Mesendoderm (in vitro differentiated cells): ENCODE results near the gene C18orf32.
"Not testable (repeated sequence)": the region's sequence is repeated elsewhere in the genome, so short reads cannot be mapped to it uniquely, and the experiment has no call there.

Source experiments
- DNase-seq: peaks from one replicate; pipeline ENCODE4 v3.0.0; 2013
- H2AK5ac ChIP-seq: 2 replicates; pipeline ENCODE4 v1.6.1; 2013; ENCODE audit warnings: low read length, inconsistent platforms
- H2BK120ac ChIP-seq: 2 replicates; pipeline ENCODE4 v1.6.1; 2013; ENCODE audit warnings: low read depth, mild to moderate bottlenecking, low read length, moderate library complexity, mixed read lengths
- H2BK15ac ChIP-seq: replicated peaks from 2 replicates; pipeline ENCODE4 v1.6.1; 2013; ENCODE audit warnings: low read depth, mild to moderate bottlenecking, moderate library complexity
- H2BK5ac ChIP-seq: 2 replicates; pipeline ENCODE4 v1.6.1; 2013; ENCODE audit warnings: low read length, inconsistent platforms
- H3K18ac ChIP-seq: 2 replicates; pipeline ENCODE4 v1.6.1; 2013; ENCODE audit warnings: mild to moderate bottlenecking, low read length, mixed read lengths
- H3K23ac ChIP-seq: one replicate; pipeline ENCODE4 v1.6.1; 2013; ENCODE audit warnings: low read length
- H3K27ac ChIP-seq: 2 replicates; pipeline ENCODE4 v1.5.1; 2013; ENCODE audit warnings: low read depth, mild to moderate bottlenecking, inconsistent platforms, low read length, moderate library complexity
- H3K27me3 ChIP-seq: 2 replicates; pipeline ENCODE4 v1.6.1; 2013; ENCODE audit warnings: low read length, control low read depth, mild to moderate bottlenecking, inconsistent platforms; ENCODE audit not compliant: insufficient read depth, poor library complexity
- H3K36me3 ChIP-seq: 2 replicates; pipeline ENCODE4 v1.6.1; 2013; ENCODE audit warnings: low read length, inconsistent platforms; ENCODE audit not compliant: control insufficient read depth, insufficient read depth
- H3K4ac ChIP-seq: one replicate; pipeline ENCODE4 v1.6.1; 2013; ENCODE audit warnings: low read depth, mild to moderate bottlenecking, low read length, moderate library complexity
- H3K4me1 ChIP-seq: 2 replicates; pipeline ENCODE4 v1.6.1; 2013; ENCODE audit warnings: low read depth, low read length, inconsistent platforms; ENCODE audit not compliant: control insufficient read depth
- H3K4me2 ChIP-seq: 2 replicates; pipeline ENCODE4 v1.6.1; 2013; ENCODE audit warnings: low read length
- H3K4me3 ChIP-seq: 2 replicates; pipeline ENCODE4 v1.5.1; 2013; ENCODE audit warnings: mild to moderate bottlenecking, low read length
- H3K56ac ChIP-seq: one replicate; pipeline ENCODE4 v1.6.1; 2013; ENCODE audit warnings: low read length
- H3K79me1 ChIP-seq: 2 replicates; pipeline ENCODE4 v1.6.1; 2013; ENCODE audit warnings: low read length, inconsistent platforms
- H3K79me2 ChIP-seq: 2 replicates; pipeline ENCODE4 v1.6.1; 2013; ENCODE audit warnings: mild to moderate bottlenecking, low read length; ENCODE audit not compliant: control insufficient read depth, insufficient read depth
- H3K9ac ChIP-seq: 2 replicates; pipeline ENCODE4 v1.6.1; 2013; ENCODE audit warnings: low read length, inconsistent platforms
- H4K5ac ChIP-seq: one replicate; pipeline ENCODE4 v1.6.1; 2013; ENCODE audit warnings: low read length
- H4K8ac ChIP-seq: one replicate; pipeline ENCODE4 v1.6.1; 2013; ENCODE audit warnings: low read depth, mild to moderate bottlenecking, control low read depth, low read length, moderate library complexity
- WGBS: extraction: QIAGEN DNeasy Blood & Tissue Kit; methylation state at CpG from one replicate; pipeline ENCODE4 v1.1.7; 2013; ENCODE audit warnings: low lambda C conversion rate, missing lambda C conversion rate; ENCODE audit not compliant: insufficient coverage; ENCODE audit errors: extremely low coverage; 5-methylcytosine and 5-hydroxymethylcytosine counted together

Gene C18orf32

DNA sequence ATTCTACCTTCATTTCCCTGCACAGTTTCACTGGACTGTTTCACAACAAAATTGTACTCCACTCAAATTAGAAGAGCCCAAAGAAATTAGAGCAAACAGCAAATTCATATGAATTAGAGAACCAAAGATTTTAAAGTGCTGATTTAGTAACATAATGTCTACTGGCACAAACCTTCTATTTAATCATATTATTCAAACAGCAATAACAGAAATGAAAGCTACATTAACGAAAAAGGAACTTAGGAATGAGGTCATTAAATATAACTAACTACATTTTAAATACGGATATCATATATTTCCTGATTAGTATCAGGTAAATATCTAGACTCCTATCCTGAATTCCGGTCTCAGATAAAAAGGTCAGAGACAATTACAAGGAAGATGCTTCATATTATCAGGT, 5.1 kb downstream of the C18orf32 start:
- no peak overlapping the region for H4K8ac ChIP-seq
- WGBS, result no CpG with 5 or more reads among the region's 3 CpGs
- H3K56ac ChIP-seq, result no peak overlapping the region
- peaks cover 2% of the 10 kb centered on the region for H3K79me1 ChIP-seq
- no peak overlapping the region for H3K27ac ChIP-seq
- H3K79me2 ChIP-seq, result peaks cover 12% of the 10 kb centered on the region
- no peaks in the 10 kb centered on the region for H3K4me1 ChIP-seq
- no peak overlapping the region for H3K4me2 ChIP-seq
- no peak overlapping the region for H3K9ac ChIP-seq
- DNase-seq, result no peak
- no peak overlapping the region for H2AK5ac ChIP-seq
- no peak overlapping the region for H2BK120ac ChIP-seq
- H2BK5ac ChIP-seq, result no peak overlapping the region
- no peak overlapping the region for H3K18ac ChIP-seq
- no peak overlapping the region for H3K23ac ChIP-seq
- H4K5ac ChIP-seq, result no peak overlapping the region
- H3K36me3 ChIP-seq, result peaks cover 3% of the 10 kb centered on the region
- no peaks in the 10 kb centered on the region for H3K27me3 ChIP-seq
- H3K4me3 ChIP-seq, result no peak overlapping the region
- H2BK15ac ChIP-seq, result no peak overlapping the region
- no peak overlapping the region for H3K4ac ChIP-seq

GRCh38 chr18:49481317-49481716, 5.7 kb downstream of the C18orf32 start:
- Histone ChIP-seq H2BK5ac (no peak overlapping the region), H3K9ac (no peak overlapping the region), H2BK120ac (no peak overlapping the region), H3K79me2 (peaks cover 12% of the 10 kb centered on the region), H3K79me1 (peaks cover 2% of the 10 kb centered on the region), H3K27ac (no peak overlapping the region), H3K4me2 (no peak overlapping the region), H2AK5ac (no peak overlapping the region), H4K8ac (no peak overlapping the region), H3K36me3 (peaks cover 3% of the 10 kb centered on the region), H2BK15ac (no peak overlapping the region), H3K4me1 (no peaks in the 10 kb centered on the region), H3K56ac (no peak overlapping the region), H3K27me3 (no peaks in the 10 kb centered on the region), H4K5ac (no peak overlapping the region), H3K4ac (no peak overlapping the region), H3K4me3 (no peak overlapping the region), H3K18ac (no peak overlapping the region), H3K23ac (no peak overlapping the region)
- no CpG with 5 or more reads among the region's 4 CpGs for WGBS
- no peak for DNase-seq

DNA sequence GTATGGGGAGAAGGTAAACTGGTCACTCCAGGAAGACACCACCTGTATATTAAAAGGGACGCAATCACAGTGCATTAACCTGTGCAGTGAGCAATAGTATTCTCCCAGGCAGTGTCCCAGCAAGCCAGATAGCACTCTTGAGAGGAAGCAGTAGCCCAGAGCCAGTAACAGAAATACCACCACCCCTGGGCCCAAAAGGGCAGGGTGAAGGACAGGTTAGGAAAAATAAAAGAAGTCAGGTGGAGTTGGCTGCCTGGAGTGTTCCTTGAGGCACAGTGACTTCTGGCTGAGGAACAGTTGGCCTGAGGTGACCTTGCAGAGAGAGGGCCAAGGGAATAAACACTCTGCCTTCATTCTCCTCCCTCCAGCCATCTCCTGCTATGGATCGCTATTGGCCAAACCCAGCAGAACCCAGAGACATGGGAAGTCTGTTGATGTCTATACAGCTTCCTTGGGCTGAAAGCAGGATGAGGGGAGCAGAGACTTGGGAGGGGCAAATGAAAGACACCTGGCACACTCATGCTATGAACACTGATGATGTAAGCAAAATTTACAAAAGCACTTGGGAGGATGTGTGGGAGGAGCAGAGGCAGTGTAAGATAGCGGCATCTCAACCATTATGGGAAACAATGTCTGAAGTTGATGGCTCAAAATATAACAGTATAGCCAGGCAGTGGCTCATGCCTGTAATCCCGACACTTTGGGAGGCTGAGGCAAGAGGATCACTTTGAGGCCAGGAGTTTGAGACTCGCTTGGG, 7.5 kb downstream of the C18orf32 start:
- Histone ChIP-seq H3K27ac (no peak overlapping the region), H3K9ac (no peak overlapping the region), H3K4me1 (no peaks in the 10 kb centered on the region), H2BK15ac (no peak overlapping the region), H3K4me3 (no peak overlapping the region), H3K79me2 (no peaks in the 10 kb centered on the region), H3K4ac (no peak overlapping the region), H3K27me3 (no peaks in the 10 kb centered on the region), H3K79me1 (no peaks in the 10 kb centered on the region), H3K56ac (no peak overlapping the region), H4K5ac (no peak overlapping the region), H2AK5ac (no peak overlapping the region), H3K23ac (no peak overlapping the region), H2BK5ac (no peak overlapping the region), H3K36me3 (peaks cover 3% of the 10 kb centered on the region), H4K8ac (no peak overlapping the region), H2BK120ac (no peak overlapping the region), H3K4me2 (no peak overlapping the region), H3K18ac (no peak overlapping the region)
- no CpG with 5 or more reads among the region's 5 CpGs for WGBS
- no peak for DNase-seq

GRCh38 chr18:49476664-49477411, 10.2 kb downstream of the C18orf32 start:
- Histone ChIP-seq H3K4me3 (no peak overlapping the region), H3K18ac (no peak overlapping the region), H3K27ac (no peak overlapping the region), H2AK5ac (no peak overlapping the region), H2BK5ac (no peak overlapping the region), H3K4ac (no peak overlapping the region), H3K23ac (no peak overlapping the region), H3K79me1 (no peaks in the 10 kb centered on the region), H4K8ac (no peak overlapping the region), H3K79me2 (no peaks in the 10 kb centered on the region), H2BK15ac (no peak overlapping the region), H3K56ac (no peak overlapping the region), H3K27me3 (no peaks in the 10 kb centered on the region), H3K9ac (no peak overlapping the region), H3K36me3 (peaks cover 2% of the 10 kb centered on the region), H4K5ac (no peak overlapping the region), H3K4me1 (no peaks in the 10 kb centered on the region), H3K4me2 (no peak overlapping the region), H2BK120ac (no peak overlapping the region)
- WGBS, result no CpG with 5 or more reads among the region's 11 CpGs
- peak; percentile 23 for DNase-seq

DNA sequence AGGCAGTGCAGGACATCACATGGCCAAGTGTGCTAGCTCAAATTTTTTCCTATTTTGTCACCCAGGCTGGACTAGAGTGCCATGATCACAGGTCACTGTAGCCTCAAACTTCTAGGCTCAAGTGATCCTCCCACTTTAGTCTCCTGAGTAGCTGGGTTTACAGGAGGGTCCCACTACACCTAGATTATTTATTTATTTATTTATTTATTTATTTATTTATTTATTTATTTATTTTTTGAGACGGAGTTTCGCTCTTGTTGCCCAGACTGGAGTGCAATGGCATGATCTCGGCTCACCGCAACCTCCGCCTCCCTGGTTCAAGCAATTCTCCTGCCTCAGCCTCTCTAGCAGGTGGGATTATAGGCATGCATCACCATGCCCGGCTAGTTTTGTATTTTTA, 12.1 kb downstream of the C18orf32 start:
- H3K4ac ChIP-seq, H3K79me2 ChIP-seq, H4K5ac ChIP-seq, H3K18ac ChIP-seq, H4K8ac ChIP-seq, H2BK15ac ChIP-seq, H2BK5ac ChIP-seq, H3K79me1 ChIP-seq, H2AK5ac ChIP-seq, H3K36me3 ChIP-seq, H3K4me2 ChIP-seq, DNase-seq, H3K23ac ChIP-seq, H3K27me3 ChIP-seq, H3K4me3 ChIP-seq, H3K4me1 ChIP-seq, H2BK120ac ChIP-seq, H3K56ac ChIP-seq, H3K9ac ChIP-seq, H3K27ac ChIP-seq: not testable (repeated sequence)
- WGBS, result no CpG with 5 or more reads among the region's 6 CpGs
